GM12878 (cell line): ENCODE data around the gene ETF1. TPM values are rescaled to one million over a fixed set of nuclear protein-coding genes. Genes with fewer than 3 reads are reported as not detected.
A peak's percentile ranks its signal among the peaks of the same experiment; 100 is the strongest.

ENCODE experiments used
- ATF3 ChIP-seq: IDR thresholded peaks from 2 replicates; pipeline ENCODE4 v1.6.1; 2011; ENCODE audit warnings: low read depth, mild to moderate bottlenecking, low read length, moderate library complexity, borderline replicate concordance; ENCODE audit errors: extremely low read depth
- CREB1 ChIP-seq: IDR thresholded peaks from 2 replicates; pipeline ENCODE4 v1.6.1; 2012; ENCODE audit warnings: low read depth, mild to moderate bottlenecking, inconsistent platforms
- CUX1 ChIP-seq: IDR thresholded peaks from 2 replicates; pipeline ENCODE4 v1.6.1; 2012; ENCODE audit warnings: improper control_type of control experiment, low read depth, low read length; ENCODE audit not compliant: insufficient replicate concordance
- DPF2 ChIP-seq: fragments of 450-650 bp; IDR thresholded peaks from 2 replicates; pipeline ENCODE4 v1.6.1; 2017; ENCODE audit warnings: mild to moderate bottlenecking
- E4F1 ChIP-seq: fragments of 450-650 bp; IDR thresholded peaks from 2 replicates; pipeline ENCODE4 v1.6.1; 2018; ENCODE audit warnings: borderline replicate concordance, mild to moderate bottlenecking; ENCODE audit not compliant: partially characterized antibody
- ESRRA ChIP-seq: IDR thresholded peaks from 2 replicates; pipeline ENCODE4 v1.6.1; 2012; ENCODE audit warnings: mild to moderate bottlenecking, low read length, improper control_type of control experiment
- NFIC ChIP-seq: IDR thresholded peaks from 2 replicates; pipeline ENCODE4 v1.6.1; 2012; ENCODE audit warnings: low read depth, mild to moderate bottlenecking, inconsistent platforms, low read length, moderate library complexity
- NR2C2 ChIP-seq: IDR thresholded peaks from 2 replicates; pipeline ENCODE4 v1.6.1; 2011; ENCODE audit warnings: borderline replicate concordance, low read depth; ENCODE audit not compliant: control insufficient read depth, insufficient read length
- PAX5 ChIP-seq: IDR thresholded peaks from 2 replicates; pipeline ENCODE4 v1.6.1; 2011; ENCODE audit warnings: low read depth, low read length, borderline replicate concordance
- PAX8 ChIP-seq: fragments of 450-650 bp; IDR thresholded peaks from 2 replicates; pipeline ENCODE4 v1.6.1; 2017; ENCODE audit warnings: mild to moderate bottlenecking, moderate library complexity
- PBX3 ChIP-seq: IDR thresholded peaks from 2 replicates; pipeline ENCODE4 v1.6.1; 2011; ENCODE audit warnings: mild to moderate bottlenecking, low read depth, low read length, moderate library complexity; ENCODE audit not compliant: insufficient replicate concordance
- SIN3A ChIP-seq: IDR thresholded peaks from 2 replicates; pipeline ENCODE4 v1.6.1; 2012; ENCODE audit warnings: low read depth, low read length, improper control_type of control experiment
- SIX5 ChIP-seq: IDR thresholded peaks from 2 replicates; pipeline ENCODE4 v1.6.1; 2011; ENCODE audit warnings: mild to moderate bottlenecking, low read depth, low read length, moderate library complexity; ENCODE audit not compliant: severe bottlenecking
- SPI1 ChIP-seq: IDR thresholded peaks from 2 replicates; pipeline ENCODE4 v1.6.1; 2011; ENCODE audit warnings: low read depth, mild to moderate bottlenecking, low read length, moderate library complexity, borderline replicate concordance; ENCODE audit not compliant: insufficient read depth
- USF2 ChIP-seq: IDR thresholded peaks from 2 replicates; pipeline ENCODE4 v1.6.1; 2011; ENCODE audit warnings: low read depth, low read length, improper control_type of control experiment, borderline replicate concordance
- ZNF217 ChIP-seq: fragments of 450-650 bp; IDR thresholded peaks from 2 replicates; pipeline ENCODE4 v1.6.1; 2017; ENCODE audit warnings: antibody characterized with exemption, mild to moderate bottlenecking
- ZNF24 ChIP-seq: fragments of 450-650 bp; IDR thresholded peaks from 2 replicates; pipeline ENCODE4 v1.6.1; 2017; ENCODE audit warnings: antibody characterized with exemption, mild to moderate bottlenecking
- ZNF384 ChIP-seq: IDR thresholded peaks from 2 replicates; pipeline ENCODE4 v1.6.1; 2012; ENCODE audit warnings: low read depth, mild to moderate bottlenecking, low read length, improper control_type of control experiment, borderline replicate concordance
- polyA plus RNA-seq, 11 experiments: library from polyadenylated mRNA; depleted of rRNA in 4 of 11; unstranded in 6 of 11; stranded (reverse) in 5 of 11; fragments of >200 nt; fragmentation: Nextera tagmentation in 4 of 11; fragmentation: Illumina TruSeq in 1 of 11; extraction: Ambion mirVana in 4 of 11; extraction: Trizol in 1 of 11; gene quantifications; 1 replicate in 1 of 11; 2 replicates in 10 of 11; pipeline versions ENCODE4 v1.2.1 to v1.2.3, GENCODE V29; 2011 to 2016; ENCODE audit warnings: inconsistent platforms in 2 of 11, missing spikeins in 2 of 11, low read depth in 1 of 11
- total RNA-seq, 4 experiments: library from RNA; depleted of rRNA in 3 of 4; stranded (reverse); fragments of >200 nt in 3 of 4; fragmentation: Illumina TruSeq in 1 of 4; extraction: Trizol in 1 of 4; gene quantifications; 2 replicates each; pipeline versions ENCODE4 v1.2.1 to v1.2.3, GENCODE V29; 2013 to 2021

ETF1 gene
- total and polyA plus RNA-seq, 10 of the 15 experiments (the other 5 are each of a cell fraction or from before 2014, with no cell fraction given): 29.8 to 145 (median 108) TPM

GRCh38 chr5:138465261-138466124 is 77.5 kb downstream of the ETF1 start, which contains the start of gene EGR1 (continued):
- TF ChIP-seq CUX1 (no peak), ZNF24 (no peak), NFIC (no peak), SPI1 (no peak), USF2 (peak; percentile 25; the same call in 1 of the 2 replicates), SIX5 (no peak), PAX8 (no peak), ZNF217 (no peak), PAX5 (no peak; the same call in 1 of the 2 replicates), SIN3A (no peak), NR2C2 (no peak), ATF3 (no peak), PBX3 (no peak), E4F1 (no peak), ZNF384 (no peak), CREB1 (peak; percentile 94), DPF2 (peak; percentile 31), ESRRA (no peak)
